IPS DF 4.7 (cell line): ENCODE measurements around the gene AOC1.
"Not testable (repeated sequence)": the region's sequence is repeated elsewhere in the genome, so short reads cannot be mapped to it uniquely, and the experiment has no call there.

Experiments
- DNase-seq: peaks from one replicate; pipeline ENCODE4 v3.0.0-alpha.2; 2013; ENCODE audit warnings: low spot score; ENCODE audit errors: extremely low read depth

The AOC1 gene

DNA sequence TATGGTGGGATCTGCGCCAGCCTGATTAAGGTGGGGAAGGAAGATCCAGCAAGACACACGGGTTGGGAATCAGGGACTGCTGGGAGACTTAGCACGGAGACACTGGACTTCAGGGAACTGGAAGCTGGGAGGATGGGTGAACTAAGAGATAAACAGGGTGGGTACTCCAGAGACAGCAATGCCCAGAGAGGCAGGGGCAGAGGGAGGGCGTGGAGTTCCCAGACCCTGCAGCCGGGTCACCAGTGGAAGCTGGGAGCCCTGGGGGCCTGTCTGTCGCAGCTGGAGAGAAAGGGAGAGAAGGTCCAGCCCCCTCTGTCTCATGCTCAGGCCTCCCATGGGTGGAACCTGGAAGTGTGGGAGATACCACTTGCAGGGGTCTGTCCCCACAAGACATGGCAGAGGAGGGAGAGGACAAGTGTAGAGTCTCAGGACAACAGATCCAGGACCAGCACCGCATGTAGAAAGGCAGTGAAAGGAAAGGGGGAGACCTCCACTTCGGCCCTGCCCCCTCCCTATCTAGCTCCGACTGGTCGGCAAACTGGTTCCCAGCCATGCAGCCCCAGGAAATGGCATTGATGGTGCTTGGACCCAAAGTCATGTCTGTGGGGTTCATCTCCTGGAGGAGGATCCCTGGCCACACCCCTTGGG, 44.4 kb downstream of the AOC1 start:
- no peak for DNase-seq

DNA sequence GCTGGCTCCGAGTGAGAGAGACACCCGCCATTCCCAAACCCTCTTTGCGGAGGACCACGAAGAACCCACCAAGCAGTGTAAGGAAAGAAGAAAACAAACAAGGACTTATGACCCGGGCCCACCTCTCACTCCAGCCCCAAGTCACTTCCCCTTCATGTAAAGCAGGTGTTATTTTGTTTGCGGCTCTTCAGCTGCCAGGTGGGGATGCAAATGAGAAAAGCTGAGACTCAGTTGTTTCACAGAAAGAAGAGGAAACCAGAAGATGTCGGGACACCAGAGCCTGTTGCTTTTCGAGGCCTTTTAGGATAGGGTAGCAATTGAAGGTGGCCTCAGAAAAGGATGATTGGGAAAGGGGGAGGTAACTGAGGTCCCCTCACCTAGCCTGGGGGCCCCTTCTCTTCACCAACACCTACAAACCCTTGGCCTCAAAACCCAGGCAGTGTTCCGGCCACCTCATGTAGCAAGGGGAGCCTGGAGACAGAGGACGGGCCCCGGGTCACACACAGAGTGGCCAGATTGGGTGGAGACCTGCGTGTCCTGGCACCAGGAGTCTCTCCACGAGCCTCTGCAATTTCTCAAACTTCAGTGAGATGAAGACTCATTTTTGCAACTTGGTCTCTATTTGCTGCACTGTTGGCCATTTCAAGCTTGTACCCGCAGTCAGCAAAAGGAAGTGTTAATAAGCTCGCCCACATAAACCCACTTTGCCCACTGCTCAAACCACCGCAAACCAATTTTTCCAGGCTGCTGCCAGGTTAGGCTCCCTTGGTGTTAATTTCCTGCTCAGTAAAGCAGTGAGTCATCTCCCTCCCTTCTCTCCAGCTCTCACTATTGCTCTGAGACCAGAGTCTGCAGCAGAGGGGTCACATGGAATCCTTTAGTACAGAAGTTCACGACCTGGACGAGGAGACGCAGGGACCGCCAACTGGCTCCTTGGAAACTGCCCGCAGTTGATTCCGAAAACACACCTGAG, 45.5 kb downstream of the AOC1 start:
- no peak for DNase-seq

DNA sequence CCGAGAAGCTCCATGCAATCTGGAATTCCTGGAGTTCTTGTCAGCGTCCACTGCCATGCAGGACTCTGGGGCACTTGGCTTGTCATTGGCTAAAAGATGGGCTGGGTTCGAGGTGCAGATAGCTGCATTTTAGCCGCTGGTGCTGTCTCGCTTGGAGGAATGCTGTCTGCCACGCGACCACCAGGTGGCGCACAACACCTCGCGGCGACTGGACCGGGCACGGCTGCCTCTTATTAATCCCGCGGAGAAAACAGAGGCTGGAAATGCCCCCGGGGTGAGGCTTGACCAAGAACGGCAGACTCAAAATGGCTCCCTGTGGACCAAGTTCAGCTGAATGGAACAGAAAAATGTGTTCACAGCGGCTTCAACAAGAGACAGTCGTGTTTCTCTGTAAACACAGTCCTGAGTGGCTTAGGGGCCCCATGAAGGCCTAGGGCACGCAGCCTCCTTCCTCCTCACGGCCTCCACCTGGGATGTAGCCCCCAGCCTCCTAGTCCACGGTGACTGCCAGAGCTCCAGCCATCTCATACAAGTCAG, 46.2 kb downstream of the AOC1 start:
- peak; percentile 68 for DNase-seq

DNA sequence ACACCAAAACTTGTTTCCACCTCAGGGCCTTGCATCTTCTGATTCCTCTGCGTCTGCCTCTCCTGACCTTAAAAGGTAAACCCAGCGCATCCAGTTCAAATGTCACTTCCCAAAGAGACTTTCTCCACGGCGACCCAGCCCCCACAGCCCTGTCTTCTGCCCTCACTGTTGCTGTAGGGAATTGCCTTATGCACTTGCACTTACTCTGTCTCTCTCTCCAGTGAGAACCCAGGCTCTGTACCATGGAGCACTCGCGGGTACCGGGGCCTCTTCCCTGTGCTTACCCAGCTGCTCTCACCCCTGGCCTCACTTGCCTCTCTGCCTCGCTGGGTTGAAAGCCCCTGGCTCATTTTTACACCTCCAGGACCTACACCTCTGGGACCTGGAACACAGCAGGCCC, 48.4 kb downstream of the AOC1 start:
- no peak for DNase-seq

DNA sequence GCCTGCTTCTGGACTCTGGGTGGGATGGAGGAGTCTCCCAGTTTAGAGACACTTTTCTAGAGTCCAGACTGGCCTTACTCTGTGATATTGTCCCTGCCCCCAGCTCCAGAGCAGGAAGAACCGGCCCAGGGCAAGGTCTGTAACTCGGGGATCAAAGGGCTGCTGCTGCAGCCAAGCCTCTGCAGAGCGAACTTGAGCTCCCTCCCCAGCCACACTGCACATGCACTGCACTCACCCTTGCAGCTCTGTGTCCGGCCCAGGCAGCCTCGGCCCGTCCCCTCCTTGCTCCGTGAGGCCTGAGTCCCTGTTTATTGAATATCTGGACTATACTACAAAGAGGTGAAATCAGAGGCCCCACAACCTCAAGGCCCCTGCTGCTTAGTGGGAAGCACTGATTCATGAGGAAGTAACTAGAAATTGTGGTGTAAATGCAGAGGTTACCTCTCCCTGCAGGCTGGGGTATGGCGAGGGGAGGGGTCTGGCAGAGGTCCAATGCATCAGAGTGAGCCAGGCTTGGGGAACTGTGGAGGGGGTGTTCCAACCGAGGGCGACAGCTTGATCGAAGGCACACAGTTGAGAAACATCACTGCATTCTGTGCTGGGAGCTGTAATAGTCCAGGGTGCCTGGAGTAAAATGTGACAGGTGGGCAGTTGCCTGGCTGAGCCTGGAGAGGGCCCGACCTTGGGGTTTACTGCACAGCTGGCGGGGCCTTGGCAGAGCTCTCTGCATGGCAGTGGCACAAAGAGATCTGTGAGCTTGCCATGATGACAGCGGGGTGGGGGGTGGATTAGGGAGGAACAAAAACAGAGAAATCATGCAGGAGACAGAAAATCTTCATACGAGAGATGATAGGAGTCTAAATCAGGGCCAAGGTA, 49.1 kb downstream of the AOC1 start:
- DNase-seq = no peak

DNA sequence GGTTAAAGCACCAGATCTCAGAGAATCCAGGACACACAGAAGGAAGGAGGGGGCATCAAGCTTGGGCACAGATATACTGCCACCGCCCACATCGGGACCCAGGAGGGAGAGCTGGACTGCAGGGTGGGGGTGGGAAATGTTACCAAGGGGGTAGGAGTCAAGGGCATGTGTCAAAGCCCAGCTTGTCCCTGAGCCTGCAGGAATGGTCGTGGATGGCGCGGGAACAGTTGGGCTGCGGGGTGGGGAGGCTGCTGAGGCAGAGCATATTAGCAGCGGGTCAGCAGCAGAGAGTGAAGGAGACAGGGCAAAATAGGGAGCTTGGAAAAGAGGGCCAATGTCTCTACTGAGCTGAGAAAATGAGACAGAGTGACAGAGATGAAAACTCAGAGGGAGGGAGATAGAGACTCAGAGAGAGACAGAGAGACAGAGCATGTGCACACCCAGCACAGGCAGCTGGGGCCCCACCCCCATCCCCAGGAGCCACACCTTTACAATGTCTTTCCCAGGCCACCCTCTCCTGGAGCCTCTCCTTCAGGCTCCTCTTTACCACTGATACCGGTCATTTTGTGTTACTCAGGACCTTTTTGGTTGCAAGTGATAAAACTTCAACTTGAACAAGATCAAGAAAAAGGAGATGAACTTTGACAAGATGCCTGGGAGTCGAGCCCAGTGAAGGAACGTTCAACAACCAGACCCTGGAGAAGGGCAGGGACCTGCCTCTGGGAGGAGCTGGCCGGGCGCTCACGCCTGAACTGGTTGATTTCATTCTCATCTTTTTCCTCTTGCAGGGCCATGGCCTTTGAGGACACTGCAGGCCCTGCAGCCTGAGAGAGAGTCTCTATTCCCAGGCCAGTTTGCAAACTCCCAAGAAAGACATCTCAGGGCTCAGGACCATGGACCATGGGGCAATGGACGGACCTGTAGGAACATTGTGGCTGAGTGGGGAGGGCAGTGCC, 50.0 kb downstream of the AOC1 start:
- no peak for DNase-seq

DNA sequence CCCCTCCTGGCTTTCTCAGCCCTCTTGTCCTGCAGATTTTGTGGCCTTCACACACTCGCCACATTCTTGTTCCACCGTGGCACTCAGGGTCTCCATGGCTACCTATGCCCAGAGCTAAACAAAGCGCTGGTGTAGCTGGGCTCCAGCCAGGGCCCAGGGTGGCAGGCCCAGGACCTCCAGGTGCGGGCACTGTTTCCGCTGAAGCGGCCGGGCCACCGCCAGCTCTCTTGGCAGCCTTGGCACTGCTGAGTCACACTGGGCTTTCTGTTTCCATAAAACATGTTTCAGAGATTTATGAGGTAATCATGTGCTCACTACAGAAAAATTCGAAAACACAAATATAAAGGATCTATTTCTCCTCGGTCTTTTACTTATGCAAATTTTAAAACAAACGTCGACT, 51.3 kb downstream of the AOC1 start:
- DNase-seq = no peak

DNA sequence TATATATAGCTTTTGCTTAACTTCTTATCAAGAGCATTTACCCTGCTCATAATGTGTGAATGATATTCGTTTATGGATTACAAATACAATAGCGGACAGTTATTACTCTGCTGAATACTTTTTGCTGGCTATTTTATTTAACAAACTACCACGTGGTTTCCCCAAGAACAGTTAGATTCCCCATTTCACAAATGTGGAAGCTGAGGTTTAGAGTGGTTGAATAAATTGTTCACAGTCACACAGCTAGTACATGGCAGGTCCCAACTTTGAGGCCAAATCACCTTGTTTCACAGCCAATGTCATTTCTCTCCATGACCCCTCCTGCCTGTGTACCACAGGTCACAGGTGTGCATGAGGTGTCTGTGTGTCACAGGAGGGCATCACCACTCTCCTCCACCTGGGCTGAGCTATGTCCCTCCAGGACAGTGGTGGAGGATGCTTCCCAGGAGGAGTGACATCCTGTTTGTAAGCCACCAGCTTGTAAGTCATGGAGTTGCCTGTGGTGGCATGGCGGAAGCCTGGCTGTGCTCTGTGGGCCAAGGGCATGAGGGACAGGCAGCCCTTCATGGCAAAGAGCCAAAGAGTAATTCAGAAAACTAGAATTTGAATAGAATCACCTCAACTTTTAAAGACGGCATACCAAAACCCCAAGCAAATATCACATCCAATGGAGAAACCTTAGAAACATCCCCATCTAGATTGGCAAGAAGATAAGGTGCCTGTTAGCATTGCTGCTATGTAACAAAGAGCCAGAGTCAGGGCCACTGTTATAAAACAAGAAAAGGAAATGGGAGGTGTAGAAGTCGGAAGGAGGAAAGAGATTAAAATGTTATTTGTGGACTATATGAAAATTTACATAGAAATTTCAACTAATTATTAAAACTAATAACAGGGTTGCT, 51.9 kb downstream of the AOC1 start:
- no peak for DNase-seq

DNA sequence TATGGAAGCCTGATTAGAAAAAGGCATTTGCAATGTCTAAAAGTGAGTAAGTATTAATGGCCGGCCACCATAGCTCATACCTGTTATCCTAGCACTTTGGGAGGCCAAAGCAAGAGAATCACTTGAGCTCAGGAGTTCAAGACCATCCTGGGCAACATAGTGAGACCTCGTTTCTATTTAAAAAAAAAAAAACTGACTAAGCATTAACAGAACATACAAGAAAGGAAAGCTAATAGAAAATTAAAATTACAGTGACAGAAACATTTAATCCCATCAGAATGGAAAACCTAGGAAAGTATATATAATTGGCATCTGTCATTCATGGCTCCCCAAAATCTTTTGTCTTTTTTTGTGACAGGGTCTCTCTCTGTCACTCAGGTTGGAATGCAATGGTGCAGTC, 55.9 kb downstream of the AOC1 start:
- no peak for DNase-seq

DNA sequence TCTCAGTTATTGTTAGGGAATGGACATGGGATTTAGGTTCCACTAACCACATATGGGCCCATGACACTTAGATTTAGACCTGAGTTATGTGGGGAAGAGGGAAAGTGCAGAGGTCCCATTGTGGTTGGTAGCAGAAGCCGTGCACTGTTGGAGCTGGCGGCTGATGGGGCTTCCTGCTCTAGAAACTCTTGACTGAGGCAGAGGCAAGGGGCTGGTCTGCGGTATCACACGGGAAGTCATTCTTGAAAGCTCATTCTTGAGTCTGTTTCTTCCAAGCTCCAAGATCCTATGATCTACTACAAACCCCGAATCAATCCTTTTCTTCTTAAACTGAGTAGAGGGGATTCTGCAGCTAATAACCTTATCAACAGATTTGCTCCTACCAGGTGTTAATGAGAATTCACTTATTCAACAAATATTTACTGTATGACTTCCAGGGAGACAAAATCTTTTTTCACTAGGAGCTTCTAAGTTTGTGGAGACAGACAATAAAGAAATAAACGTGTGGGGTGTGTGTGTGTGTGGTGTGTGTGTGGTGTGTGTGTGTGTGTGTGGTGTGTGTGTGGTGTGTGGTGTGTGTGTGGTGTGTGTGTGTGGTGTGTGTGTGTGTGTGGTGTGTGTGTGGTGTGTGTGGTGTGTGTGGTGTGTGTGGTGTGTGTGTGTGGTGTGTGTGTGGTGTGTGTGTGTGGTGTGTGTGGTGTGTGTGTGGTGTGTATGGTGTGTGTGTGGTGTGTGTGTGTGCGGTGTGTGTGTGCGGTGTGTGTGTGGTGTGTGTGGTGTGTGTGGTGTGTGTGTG, 57.1 kb downstream of the AOC1 start:
- no peak for DNase-seq

DNA sequence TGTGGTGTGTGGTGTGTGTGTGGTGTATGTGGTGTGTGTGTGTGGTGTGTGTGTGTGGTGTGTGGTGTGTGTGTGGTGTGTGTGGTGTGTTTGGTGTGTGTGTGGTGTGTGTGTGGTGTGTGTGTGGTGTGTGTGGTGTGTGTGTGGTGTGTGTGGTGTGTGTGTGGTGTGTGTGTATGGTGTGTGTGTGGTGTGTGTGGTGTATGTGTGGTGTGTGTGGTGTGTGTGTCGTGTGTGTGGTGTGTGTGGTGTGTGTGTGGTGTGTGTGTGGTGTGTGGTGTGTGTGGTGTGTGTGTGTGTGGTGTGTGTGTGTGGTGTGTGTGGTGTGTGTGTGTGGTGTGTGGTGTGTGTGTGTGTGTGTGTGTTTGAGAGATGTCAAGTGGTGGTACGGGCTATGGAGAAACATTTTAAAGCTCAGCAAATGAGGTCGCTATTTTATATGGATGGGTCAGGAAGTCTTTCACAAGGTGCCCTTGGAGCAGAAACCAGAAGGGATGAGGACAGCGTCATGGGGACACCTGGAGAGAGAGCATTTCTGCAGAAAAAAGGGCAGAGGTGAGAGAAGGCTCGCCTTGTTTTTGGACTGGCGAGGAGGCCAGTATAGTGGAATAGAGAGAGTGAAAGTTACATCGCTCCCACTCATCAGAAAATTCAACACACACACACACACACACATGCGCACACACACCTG, 58.1 kb downstream of the AOC1 start:
- DNase-seq = not testable (repeated sequence)

DNA sequence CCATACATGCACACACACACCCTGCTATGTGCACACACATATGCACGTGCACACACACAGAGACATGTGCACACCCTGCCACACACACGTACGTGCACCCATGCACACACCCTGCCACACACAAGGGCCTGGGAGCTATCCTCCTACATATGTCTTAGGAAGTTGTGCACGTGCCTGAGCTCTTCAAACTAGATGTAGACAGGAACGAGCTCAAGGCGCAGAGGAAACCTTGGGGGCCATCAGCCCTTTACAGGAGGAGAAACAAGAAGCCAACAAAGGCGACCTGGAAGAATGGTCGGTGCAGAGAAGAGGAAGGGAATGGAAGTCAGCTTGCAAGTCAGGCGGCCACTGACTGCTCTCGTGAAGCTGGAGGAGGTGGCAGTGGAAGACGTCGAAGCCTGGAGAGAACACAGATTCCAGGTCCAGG, 58.7 kb downstream of the AOC1 start:
- DNase-seq = no peak
